Camera-type eye (tissue), 1 donor: Measurements from ENCODE around the gene LILRB1. TPM values are rescaled to one million over a fixed set of nuclear protein-coding genes. Genes with fewer than 3 reads are reported as not detected.

Experiments used
- total RNA-seq: library from RNA; depleted of rRNA; stranded (reverse); fragments of >200 nt; gene quantifications from one replicate; pipeline ENCODE4 v1.2.3, GENCODE V29; 2014

LILRB1 gene
- 0.71 TPM for total RNA-seq

DNA sequence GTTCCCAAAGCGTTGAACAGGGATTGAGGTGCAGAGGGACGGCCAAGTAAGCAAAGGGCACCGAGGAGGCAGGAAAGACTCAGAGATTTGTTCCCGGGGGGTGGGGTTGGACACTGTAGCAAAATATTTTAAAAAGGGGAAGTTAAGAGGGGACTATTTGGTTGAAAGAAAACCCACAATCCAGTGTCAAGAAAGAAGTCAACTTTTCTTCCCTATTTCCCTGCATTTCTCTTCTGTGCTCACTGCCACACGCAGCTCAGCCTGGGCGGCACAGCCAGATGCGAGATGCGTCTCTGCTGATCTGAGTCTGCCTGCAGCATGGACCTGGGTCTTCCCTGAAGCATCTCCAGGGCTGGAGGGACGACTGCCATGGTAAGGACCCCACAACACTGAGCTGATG lies at the start of gene LILRB1:
LILRB1 (plus strand) TSS at position 223 of the 400 bp plus-strand sequence. CDS start 590 bp downstream, outside the sequence.

DNA sequence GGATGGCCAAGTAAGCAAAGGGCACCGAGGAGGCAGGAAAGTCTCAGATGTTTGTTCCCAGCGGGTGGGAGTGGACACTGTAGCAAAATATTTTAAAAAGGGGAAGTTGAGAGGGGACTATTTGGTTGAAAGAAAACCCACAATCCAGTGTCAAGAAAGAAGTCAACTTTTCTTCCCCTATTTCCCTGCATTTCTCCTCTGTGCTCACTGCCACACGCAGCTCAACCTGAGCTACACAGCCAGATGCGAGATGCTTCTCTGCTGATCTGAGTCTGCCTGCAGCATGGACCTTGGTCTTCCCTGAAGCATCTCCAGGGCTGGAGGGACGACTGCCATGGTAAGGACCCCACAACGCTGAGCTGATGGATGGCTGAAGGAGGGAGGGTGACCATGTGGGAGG lies 36.8 kb upstream of the LILRB1 start, which contains the start of gene LILRA1:
LILRA1 (plus strand) TSS at position 188 of the 400 bp plus-strand sequence. CDS start 613 bp downstream, outside the sequence.

DNA sequence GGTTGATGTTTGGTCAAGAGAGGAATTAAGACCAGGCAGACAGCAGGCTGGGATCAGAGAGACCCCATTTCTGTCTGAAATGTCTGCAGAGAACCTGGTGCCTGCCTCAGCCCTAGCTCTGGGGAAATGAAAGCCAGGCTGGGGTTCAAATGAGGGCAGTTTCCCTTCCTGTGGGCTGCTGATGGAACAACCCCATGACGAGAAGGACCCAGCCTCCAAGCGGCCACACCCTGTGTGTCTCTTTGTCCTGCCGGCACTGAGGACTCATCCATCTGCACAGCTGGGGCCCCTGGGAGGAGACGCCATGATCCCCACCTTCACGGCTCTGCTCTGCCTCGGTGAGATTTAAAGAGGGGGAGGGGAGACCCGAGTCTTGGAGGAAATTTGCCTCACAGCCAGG lies 32.4 kb downstream of the LILRB1 start, which contains the start of gene LILRB4:
LILRB4 (plus strand) TSS at position 256 of the 400 bp plus-strand sequence; CDS start at position 305, 49 bp downstream.

Other genes with a start within 250 kb of the LILRB1 start
- gene TTYH1, start 215.0 kb upstream of the LILRB1 start, total RNA-seq, result 99.3 TPM
- gene LENG8, start 181.3 kb upstream of the LILRB1 start, total RNA-seq, result 132 TPM
- 2.7 TPM for gene LENG9, start 166.7 kb upstream of the LILRB1 start, total RNA-seq
- 16.4 TPM for gene CDC42EP5, start 157.2 kb upstream of the LILRB1 start, total RNA-seq
- gene LAIR2, start 127.7 kb upstream of the LILRB1 start, total RNA-seq, result not detected
- gene LILRA2, start 56.7 kb upstream of the LILRB1 start, total RNA-seq, result not detected
- gene LILRA1, start 36.9 kb upstream of the LILRB1 start, total RNA-seq, result 0.22 TPM
- gene LILRB4, start 32.5 kb downstream of the LILRB1 start, total RNA-seq, result 0.71 TPM
- not detected for gene KIR3DL3, start 94.0 kb downstream of the LILRB1 start, total RNA-seq
- not detected for gene KIR2DL3, start 108.0 kb downstream of the LILRB1 start, total RNA-seq
- gene KIR2DL1, start 139.3 kb downstream of the LILRB1 start, total RNA-seq, result not detected
- not detected for gene KIR2DL4, start 173.1 kb downstream of the LILRB1 start, total RNA-seq
- gene KIR3DL1, start 186.0 kb downstream of the LILRB1 start, total RNA-seq, result 0.22 TPM
- gene KIR2DS4, start 202.2 kb downstream of the LILRB1 start, total RNA-seq, result not detected
- gene KIR3DL2, start 220.0 kb downstream of the LILRB1 start, total RNA-seq, result not detected
- gene FCAR, start 243.8 kb downstream of the LILRB1 start, total RNA-seq, result 5.2 TPM